HG03432 (cell line): ENCODE results near the gene SSR2.
A peak's percentile ranks its signal among the peaks of the same experiment; 100 is the strongest.
"Not testable (repeated sequence)": the region's sequence is repeated elsewhere in the genome, so short reads cannot be mapped to it uniquely, and the experiment has no call there.

Experiments used
- ATAC-seq: cut with Tn5 transposase; IDR thresholded peaks from one replicate; pipeline ENCODE4 v1.9.1; 2021; ENCODE audit warnings: mild to moderate bottlenecking, moderate library complexity; ENCODE audit not compliant: unreplicated experiment

Gene SSR2

GRCh38 chr1:155996166-155996565 is 24.6 kb downstream of the SSR2 start:
- ATAC-seq, result no peak

- no peak for ATAC-seq
Observed at GRCh38 chr1:155993595-155993994, 27.2 kb downstream of the SSR2 start.

GRCh38 chr1:155990005-155990739 is 30.6 kb downstream of the SSR2 start:
- no peak for ATAC-seq

GRCh38 chr1:155989242-155990004 is 31.3 kb downstream of the SSR2 start:
- ATAC-seq, result peak; percentile 60

GRCh38 chr1:155984903-155985645 is 35.7 kb downstream of the SSR2 start:
- ATAC-seq, result not testable (repeated sequence)

GRCh38 chr1:155984341-155984740 is 36.4 kb downstream of the SSR2 start:
- no peak for ATAC-seq

- ATAC-seq, result no peak
Observed at GRCh38 chr1:155983191-155984024, 37.3 kb downstream of the SSR2 start.

GRCh38 chr1:155982106-155982505 is 38.6 kb downstream of the SSR2 start:
- no peak for ATAC-seq

- ATAC-seq, result no peak
Observed at GRCh38 chr1:155981266-155982088, 39.3 kb downstream of the SSR2 start.

- ATAC-seq, result no peak
Observed at GRCh38 chr1:155979597-155980343, 41.0 kb downstream of the SSR2 start.

- ATAC-seq, result no peak
Observed at GRCh38 chr1:155978973-155979429, 41.8 kb downstream of the SSR2 start.

- peak; percentile 57 for ATAC-seq
Observed at GRCh38 chr1:155978325-155978972, 42.3 kb downstream of the SSR2 start, which contains the start of gene ARHGEF2. Gene ARHGEF2 (minus strand): TSS chr1:155978547. CDS start chr1:155978427, 120 bp downstream.

GRCh38 chr1:155977690-155978324 is 42.9 kb downstream of the SSR2 start:
- ATAC-seq, result peak; percentile 8

GRCh38 chr1:155976913-155977689 is 43.6 kb downstream of the SSR2 start:
- no peak for ATAC-seq

- no peak for ATAC-seq
Observed at GRCh38 chr1:155976062-155976912, 44.5 kb downstream of the SSR2 start.

GRCh38 chr1:155975375-155976061 is 45.2 kb downstream of the SSR2 start:
- no peak for ATAC-seq
